ENCODE data around the gene PCOLCE2.

DNA sequence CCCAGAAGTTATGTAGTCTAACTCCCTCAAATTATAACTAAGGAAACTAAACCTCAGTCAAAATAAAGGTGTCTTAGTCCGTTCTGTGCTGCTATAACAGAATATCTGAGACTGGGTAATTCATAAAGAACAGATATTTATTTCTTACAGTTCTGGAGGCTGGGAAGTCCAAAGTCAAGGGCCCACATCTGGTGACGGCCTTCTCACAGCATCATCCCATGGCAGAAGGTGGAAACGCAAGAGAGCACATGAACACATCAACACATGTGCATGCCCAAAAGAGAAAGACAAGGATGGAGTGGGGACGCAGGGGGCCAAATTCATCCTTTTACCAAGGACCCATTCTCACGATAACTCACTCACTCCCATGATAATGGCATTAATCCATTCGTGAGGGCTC is 73.1 kb downstream of the PCOLCE2 start:
- no peak for TF ChIP-seq RARB (CRISPR knock-in tag; IDR thresholded peaks at IDR 0.05)
- TF ChIP-seq, protein P1, sequence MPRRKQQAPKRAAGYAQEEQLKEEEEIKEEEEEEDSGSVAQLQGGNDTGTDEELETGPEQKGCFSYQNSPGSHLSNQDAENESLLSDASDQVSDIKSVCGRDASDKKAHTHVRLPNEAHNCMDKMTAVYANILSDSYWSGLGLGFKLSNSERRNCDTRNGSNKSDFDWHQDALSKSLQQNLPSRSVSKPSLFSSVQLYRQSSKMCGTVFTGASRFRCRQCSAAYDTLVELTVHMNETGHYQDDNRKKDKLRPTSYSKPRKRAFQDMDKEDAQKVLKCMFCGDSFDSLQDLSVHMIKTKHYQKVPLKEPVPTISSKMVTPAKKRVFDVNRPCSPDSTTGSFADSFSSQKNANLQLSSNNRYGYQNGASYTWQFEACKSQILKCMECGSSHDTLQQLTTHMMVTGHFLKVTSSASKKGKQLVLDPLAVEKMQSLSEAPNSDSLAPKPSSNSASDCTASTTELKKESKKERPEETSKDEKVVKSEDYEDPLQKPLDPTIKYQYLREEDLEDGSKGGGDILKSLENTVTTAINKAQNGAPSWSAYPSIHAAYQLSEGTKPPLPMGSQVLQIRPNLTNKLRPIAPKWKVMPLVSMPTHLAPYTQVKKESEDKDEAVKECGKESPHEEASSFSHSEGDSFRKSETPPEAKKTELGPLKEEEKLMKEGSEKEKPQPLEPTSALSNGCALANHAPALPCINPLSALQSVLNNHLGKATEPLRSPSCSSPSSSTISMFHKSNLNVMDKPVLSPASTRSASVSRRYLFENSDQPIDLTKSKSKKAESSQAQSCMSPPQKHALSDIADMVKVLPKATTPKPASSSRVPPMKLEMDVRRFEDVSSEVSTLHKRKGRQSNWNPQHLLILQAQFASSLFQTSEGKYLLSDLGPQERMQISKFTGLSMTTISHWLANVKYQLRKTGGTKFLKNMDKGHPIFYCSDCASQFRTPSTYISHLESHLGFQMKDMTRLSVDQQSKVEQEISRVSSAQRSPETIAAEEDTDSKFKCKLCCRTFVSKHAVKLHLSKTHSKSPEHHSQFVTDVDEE (CRISPR knock-in tag; IDR thresholded peaks at IDR 0.05) = no peak
- TF ChIP-seq CREB5 (CRISPR knock-in tag; IDR thresholded peaks at IDR 0.05; ENCODE audit: low read depth) = no peak
- TF ChIP-seq PPARA (CRISPR knock-in tag; IDR thresholded peaks at IDR 0.05; ENCODE audit: borderline replicate concordance) = no peak
- no peak for TF ChIP-seq ZFP3 (CRISPR knock-in tag; IDR thresholded peaks at IDR 0.05)

Data from SK-N-SH treated with all-trans-retinoic acid at 6 μM for 48 hours (cell line).